HEK293T (cell line): ENCODE data around the gene EME2.

Experiments used
- ARNT ChIP-seq: fragments of 450-650 bp; IDR thresholded peaks from 2 replicates; pipeline ENCODE4 v1.6.1; 2017; ENCODE audit warnings: mild to moderate bottlenecking
- BHLHE40 ChIP-seq: fragments of 450-650 bp; IDR thresholded peaks from 2 replicates; pipeline ENCODE4 v1.6.1; 2016; ENCODE audit warnings: mild to moderate bottlenecking, moderate library complexity, borderline replicate concordance
- ELF4 ChIP-seq: fragments of 450-650 bp; IDR thresholded peaks from 2 replicates; pipeline ENCODE4 v1.6.1; 2017; ENCODE audit warnings: antibody characterized with exemption
- FOXA1 ChIP-seq: fragments of 450-650 bp; IDR thresholded peaks from 2 replicates; pipeline ENCODE4 v1.6.1; 2016; ENCODE audit warnings: mild to moderate bottlenecking
- FOXK2 ChIP-seq: fragments of 450-650 bp; IDR thresholded peaks from 2 replicates; pipeline ENCODE4 v1.6.1; 2016; ENCODE audit warnings: mild to moderate bottlenecking
- TARDBP ChIP-seq: fragments of 450-650 bp; IDR thresholded peaks from 2 replicates; pipeline ENCODE4 v1.6.1; 2016
- TF ChIP-seq, protein P1 (sequence below): fragments of 450-650 bp; IDR thresholded peaks from 2 replicates; pipeline ENCODE4 v1.6.1; 2016

DNA sequence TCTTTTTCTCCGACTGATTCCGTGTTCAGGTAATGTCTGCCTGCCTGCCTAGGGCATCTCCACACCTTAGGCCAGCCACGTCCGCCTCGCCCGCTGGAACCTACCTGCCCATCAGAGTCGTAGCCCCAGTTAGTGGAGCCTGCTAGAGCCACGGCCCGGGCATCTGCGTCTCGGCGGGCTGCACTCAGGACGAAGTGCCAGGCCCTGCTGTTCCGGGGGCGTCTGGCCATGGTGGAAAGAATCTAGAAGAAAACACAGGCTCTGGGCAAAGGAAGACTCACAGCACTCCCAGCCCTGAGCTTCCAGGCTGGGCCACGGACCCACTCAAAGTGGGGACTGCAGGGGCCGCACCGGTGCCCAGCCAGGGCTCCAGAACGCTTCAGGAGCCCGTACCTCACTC lies 8.6 kb downstream of the EME2 start:
- TF ChIP-seq ELF4 (no peak), TARDBP (no peak), BHLHE40 (no peak), FOXK2 (no peak), FOXA1 (no peak), ARNT (no peak)
- TF ChIP-seq, protein P1, sequence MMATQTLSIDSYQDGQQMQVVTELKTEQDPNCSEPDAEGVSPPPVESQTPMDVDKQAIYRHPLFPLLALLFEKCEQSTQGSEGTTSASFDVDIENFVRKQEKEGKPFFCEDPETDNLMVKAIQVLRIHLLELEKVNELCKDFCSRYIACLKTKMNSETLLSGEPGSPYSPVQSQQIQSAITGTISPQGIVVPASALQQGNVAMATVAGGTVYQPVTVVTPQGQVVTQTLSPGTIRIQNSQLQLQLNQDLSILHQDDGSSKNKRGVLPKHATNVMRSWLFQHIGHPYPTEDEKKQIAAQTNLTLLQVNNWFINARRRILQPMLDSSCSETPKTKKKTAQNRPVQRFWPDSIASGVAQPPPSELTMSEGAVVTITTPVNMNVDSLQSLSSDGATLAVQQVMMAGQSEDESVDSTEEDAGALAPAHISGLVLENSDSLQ: no peak
